Measurements from ENCODE around the gene UGT1A8. TPM values are rescaled to one million over a fixed set of nuclear protein-coding genes. Genes with fewer than 3 reads are reported as not detected.

The UGT1A8 gene
- total and polyA plus RNA-seq, 9 of the 15 experiments (the other 6 are each of a cell fraction or from before 2014, with no cell fraction given), result 0.04 TPM; not detected in 8

- TF ChIP-seq SMC3 (conservative IDR thresholded peaks at IDR 0.05; ENCODE audit: insufficient read depth, low read depth, low read length) (no peak), ARID1B (IDR thresholded peaks at IDR 0.05) (peak; percentile 82), CC2D1A (IDR thresholded peaks at IDR 0.05) (no peak), ZBTB43 (CRISPR knock-in tag; IDR thresholded peaks at IDR 0.05) (no peak), NUFIP1 (IDR thresholded peaks at IDR 0.05; ENCODE audit: partially characterized antibody) (no peak), SP1 (CRISPR knock-in tag; IDR thresholded peaks at IDR 0.05) (no peak), LCOR (CRISPR knock-in tag; IDR thresholded peaks at IDR 0.05) (no peak), BHLHE40 (IDR thresholded peaks at IDR 0.05; ENCODE audit: low read length) (peak; percentile 59), ZNF398 (CRISPR knock-in tag; IDR thresholded peaks at IDR 0.05) (no peak), ZNF717 (CRISPR knock-in tag; IDR thresholded peaks at IDR 0.05) (no peak), BACH1 (tag; IDR thresholded peaks at IDR 0.05) (peak; percentile 96), CBFA2T3 (IDR thresholded peaks at IDR 0.05) (peak; percentile 54; the same call in 1 of the 2 replicates), ZNF740 (CRISPR knock-in tag; IDR thresholded peaks at IDR 0.05) (no peak), ZNF740 (tag; IDR thresholded peaks at IDR 0.05) (no peak), POLR2AphosphoS2 (IDR thresholded peaks at IDR 0.05; ENCODE audit: low read length) (no peak), PML (IDR thresholded peaks at IDR 0.05; ENCODE audit: low read length) (no peak), ZNF507 (tag; conservative IDR thresholded peaks at IDR 0.05) (no peak), ZNF695 (CRISPR knock-in tag; IDR thresholded peaks at IDR 0.05) (no peak), ZFX (CRISPR knock-in tag; IDR thresholded peaks at IDR 0.05) (no peak), HINFP (tag; conservative IDR thresholded peaks at IDR 0.05; ENCODE audit: low read depth) (no peak), HOXB6 (CRISPR knock-in tag; IDR thresholded peaks at IDR 0.05; ENCODE audit: borderline replicate concordance) (no peak), ZNF511 (CRISPR knock-in tag; IDR thresholded peaks at IDR 0.05) (no peak), HCFC1 (IDR thresholded peaks at IDR 0.05; ENCODE audit: low read depth, low read length) (no peak), CCNT2 (IDR thresholded peaks at IDR 0.05; ENCODE audit: borderline replicate concordance, extremely low read depth, insufficient read length, low read depth, low read length) (peak; percentile 56), NCOA1 (IDR thresholded peaks at IDR 0.05; ENCODE audit: low read depth) (peak; percentile 52; the same call in 1 of the 2 replicates)
These were observed 82.7 kb downstream of the UGT1A8 start (continued) for GRCh38 chr2:233700028-233700635.
